ENCODE measurements around the gene ACOX3.
A peak's percentile ranks its signal among the peaks of the same experiment; 100 is the strongest.
"Not testable (repeated sequence)": the region's sequence is repeated elsewhere in the genome, so short reads cannot be mapped to it uniquely, and the experiment has no call there.

ACOX3 gene

DNA sequence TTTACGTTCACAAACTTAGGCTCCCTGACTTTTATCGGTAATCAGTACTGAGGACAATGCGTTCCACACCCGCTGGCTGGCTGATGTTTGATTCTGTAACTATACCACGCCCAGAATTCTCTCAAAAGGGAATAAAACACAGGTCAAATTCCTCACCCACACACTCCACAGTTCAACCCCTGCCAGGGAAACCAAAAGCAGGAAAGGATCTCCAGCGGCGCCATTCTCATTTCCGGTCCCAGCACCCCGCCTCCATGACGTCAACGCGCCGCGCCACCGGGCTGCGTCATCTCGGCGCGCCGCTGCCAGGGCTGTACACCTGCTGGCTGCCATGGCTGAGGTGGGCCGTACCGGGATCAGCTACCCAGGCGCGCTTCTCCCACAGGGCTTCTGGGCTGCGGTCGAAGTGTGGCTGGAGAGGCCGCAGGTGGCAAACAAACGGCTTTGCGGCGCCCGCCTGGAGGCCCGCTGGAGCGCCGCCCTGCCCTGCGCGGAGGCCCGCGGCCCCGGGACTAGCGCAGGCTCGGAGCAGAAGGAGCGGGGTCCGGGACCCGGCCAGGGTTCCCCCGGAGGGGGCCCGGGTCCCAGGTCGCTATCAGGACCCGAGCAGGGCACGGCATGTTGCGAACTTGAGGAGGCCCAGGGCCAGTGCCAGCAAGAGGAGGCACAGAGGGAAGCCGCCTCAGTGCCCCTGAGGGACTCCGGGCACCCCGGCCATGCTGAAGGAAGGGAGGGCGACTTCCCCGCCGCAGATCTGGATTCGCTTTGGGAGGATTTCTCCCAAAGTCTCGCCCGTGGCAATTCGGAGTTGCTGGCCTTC is at the start of gene ACOX3, which contains the start of gene TRMT44:
TSS of gene ACOX3 (minus strand) at position 232 of the 820 bp plus-strand sequence. CDS start 24,202 bp downstream, outside the sequence.
TSS of gene TRMT44 (plus strand) at position 286 of the 820 bp plus-strand sequence. CDS start at position 332, 46 bp downstream.
- DNase-seq: peak; percentile 37

DNA sequence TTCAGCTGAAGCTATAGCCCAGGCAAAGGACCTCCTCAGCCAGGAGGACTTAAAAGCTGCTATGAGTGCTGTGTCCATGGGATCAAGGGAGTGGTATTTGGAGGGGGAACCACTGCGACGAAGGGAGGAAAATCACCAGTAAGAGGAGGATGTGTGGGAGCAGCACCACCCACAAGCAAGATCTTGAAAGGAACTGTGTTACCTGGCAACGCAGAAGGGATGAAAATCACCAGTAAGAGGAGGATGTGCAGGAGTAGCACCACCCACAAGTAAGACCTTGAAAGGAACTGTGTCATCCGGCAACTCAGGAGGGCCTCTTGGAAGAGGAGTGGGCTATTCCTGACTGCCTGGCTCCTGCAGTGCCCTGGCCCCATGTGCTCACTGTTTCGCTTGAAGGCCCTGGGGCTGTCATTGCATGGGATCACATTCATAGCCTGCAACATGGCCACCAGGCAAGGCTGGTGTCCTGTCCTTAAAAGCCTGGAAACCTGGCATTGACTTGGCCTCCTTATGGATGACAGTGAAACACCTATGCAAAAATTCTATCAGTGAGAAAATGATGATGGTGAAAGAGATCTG is 48.4 kb upstream of the ACOX3 start:
- no peak for DNase-seq

DNA sequence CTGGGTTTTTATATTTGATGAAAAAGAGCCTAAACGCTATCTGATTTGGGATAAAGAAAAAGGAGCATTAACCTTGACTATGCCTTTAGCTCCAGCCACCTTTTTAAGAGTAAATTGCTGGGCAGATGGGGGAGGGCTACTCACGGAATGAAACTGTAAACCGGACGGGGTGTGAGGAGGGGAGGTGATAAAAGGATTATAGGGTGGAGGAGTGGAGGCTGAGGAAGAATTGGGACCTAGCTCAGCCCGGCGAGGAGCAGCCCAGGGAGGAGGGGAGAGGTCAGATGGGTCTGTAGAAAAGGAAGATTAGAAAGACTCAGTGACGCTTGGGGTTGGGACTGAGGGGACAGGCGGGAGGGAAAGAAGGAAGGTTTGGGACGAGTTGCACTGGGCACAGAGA is 46.1 kb upstream of the ACOX3 start:
- not testable (repeated sequence) for DNase-seq

DNA sequence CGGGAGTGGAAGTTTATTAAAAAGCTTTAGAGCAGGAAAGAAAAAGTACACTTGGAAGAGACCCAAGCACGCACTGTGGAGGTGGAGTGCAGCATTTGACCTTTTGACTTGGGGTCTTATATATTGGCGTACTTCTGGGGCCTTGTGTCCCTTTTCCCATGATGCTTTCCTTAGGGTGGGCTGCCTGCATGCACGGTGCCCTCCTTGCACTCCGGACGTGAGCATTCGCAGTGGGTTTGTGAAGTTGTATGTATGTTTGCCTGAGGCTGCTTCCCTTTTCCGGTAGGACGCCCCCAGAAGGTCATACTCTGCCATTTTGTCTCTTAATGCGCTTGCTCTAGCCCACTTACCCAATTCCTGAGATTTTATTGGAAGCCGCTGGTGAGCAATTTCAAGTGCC is 39.7 kb upstream of the ACOX3 start:
- DNase-seq: no peak

DNA sequence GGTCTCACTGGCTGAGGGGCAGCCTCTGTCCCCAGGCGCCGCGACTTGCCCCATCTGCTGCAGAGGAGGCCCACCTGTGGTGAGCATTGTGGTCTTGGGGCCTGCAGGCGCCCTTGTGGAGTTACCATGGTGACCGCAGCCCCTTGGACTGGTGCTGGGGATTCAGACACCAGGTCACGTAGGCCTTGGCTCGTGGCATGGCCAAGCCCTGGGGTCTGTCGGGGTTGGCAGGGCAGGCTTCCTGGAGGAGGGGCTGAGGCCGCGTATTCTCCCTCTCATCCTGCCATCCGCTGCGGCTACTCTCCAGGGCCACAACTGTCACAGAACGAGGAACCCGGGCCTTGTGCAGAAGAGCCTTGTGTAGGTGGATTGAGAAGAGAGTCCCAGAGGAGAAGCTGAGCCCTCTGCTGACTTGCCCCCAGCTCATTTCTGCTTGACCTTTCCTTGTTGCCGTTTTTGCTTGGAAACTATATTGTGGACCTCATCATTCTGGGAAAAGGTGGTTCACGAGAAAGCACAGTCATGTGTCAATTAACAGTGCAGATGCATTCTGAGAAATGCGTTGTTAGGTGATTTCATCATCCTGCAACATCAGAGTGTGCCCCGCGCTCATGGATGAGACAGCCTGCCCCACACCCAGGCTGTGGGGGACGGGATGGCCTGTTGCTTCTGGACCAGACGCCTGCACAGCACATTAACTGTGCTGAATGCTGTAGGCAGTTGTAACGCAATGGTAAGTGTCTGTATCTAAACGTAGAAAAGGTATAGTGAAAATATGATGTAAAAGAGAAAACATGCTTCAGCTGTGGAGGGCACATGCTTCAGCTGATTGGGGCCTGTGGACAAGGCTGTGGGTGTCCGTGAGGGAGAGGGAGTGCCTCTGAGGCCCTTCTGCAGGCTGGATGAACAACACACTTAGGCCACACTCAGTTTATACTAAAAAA is 38.5 kb upstream of the ACOX3 start:
- DNase-seq: no peak

DNA sequence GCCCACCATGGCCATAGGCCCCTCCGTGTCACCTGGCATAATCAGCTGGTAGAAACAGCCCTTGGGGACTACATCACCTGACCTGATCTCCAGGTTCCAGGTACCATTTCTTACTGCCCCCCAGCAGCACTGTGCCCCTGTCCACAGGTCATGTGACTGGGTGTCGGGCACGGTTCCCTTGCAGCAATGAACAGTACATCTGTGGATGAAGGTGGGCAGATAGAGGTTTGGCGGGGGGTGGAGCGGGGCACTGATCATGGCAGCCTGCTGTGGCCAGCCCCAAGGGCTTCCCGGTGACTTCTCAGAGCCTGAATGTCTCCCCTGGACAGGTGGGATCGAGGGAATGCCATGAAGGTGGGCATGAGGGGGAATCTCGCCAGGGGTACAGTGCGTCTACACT is 37.8 kb upstream of the ACOX3 start:
- no peak for DNase-seq

DNA sequence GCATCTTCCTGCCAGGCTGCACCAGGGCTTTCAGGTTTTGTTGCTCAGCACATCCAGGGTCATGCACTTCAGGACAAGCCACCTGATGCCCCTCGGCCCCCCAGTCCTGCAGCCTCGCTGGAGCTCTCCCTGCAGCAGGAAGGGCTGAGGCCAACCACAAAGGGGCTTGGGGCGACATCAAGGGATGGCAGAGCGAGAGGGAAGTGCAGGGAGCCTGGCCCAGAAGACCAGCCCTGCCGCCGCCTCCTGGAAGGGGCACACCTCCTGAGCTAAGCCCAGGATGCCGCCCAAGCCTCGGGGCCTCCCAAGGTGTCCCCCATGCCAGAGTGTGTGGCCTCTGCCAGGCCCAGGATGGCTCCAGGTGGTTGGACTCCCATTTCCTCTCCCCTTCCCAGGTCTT is 37.2 kb upstream of the ACOX3 start:
- no peak for DNase-seq

DNA sequence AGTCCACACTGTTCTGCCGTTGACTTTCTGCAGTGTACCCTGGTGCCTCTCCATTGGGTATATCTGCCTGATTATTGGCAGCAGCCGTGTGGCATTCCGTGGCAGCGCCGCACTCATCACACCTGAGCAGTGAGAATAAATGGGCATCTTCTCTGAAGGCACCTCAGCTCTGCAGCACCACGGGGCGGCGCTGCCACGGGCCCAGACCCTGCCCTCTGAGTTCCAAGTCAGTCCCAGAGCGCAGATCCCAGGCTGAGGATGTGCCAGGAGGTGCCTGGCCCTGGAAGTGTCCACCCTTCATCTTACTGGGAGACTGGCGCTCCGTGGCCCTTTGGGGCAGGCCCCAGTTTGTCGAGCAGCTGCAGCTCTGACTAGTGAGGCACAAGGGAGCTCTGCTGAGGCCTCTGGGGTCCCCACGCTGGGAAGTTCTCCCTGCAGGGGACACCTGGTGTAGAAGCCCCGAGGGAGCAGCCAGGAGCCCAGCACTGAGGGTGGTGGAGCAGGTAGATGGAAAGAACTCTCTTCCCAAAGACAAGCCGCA is 36.6 kb upstream of the ACOX3 start:
- no peak for DNase-seq

DNA sequence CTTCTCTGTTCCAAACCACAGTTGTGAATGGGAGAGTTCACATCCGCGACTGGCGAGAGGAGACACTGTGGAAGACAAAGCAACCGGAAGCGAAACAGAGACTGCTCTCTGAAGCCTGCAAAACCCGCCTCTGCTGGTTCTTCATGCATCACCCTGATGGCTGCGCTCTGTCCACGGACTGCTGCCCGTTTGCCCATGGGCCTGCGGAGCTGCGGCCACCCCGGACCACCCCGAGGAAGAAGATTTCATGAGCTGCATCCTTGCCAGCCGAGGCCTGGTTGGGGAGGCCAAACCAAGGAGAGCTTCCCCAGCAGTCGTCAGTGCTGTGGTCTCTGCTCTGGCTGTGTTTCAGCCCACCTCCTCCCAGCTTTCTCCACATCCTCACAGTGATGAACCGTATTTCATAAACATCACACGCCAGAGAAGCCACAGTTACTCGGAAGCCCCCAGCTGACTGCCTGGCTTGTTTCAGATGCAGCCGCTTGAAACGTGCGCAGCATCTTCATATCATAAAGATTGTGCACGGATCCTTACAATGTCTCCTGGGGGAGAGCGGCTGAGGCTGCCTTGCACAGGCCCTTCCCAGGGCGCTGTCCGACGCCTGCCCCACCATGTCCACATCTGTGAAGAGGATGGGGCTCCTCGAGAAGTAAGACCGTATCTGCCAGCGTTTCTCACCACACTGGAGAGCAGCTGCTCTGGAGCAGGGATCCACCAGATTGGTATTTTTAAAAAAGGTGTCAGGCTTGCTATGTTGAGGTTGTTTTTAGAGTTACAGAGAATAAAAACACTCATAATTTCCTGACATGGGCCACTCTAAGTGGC is 35.4 kb upstream of the ACOX3 start:
- DNase-seq: no peak

DNA sequence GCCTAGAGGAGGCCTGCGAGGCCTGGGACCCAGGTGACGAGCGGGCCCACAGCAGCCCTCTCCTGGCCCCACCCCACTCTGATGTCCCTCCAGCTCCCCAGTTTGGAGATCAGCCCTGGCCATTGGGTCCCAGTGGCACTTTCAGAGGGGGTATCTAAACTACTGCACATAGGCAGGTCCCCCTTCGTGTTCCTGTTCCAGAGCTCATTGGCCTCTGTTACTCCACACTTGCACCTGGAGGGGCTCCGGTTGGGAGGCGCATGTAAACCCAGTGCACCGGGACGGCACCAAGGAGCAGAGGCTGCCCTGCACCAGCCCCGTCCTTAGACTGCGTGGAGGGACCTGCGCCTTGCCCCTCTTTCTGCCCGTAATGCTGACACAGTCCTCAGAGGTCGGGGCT is 34.3 kb upstream of the ACOX3 start:
- no peak for DNase-seq

DNA sequence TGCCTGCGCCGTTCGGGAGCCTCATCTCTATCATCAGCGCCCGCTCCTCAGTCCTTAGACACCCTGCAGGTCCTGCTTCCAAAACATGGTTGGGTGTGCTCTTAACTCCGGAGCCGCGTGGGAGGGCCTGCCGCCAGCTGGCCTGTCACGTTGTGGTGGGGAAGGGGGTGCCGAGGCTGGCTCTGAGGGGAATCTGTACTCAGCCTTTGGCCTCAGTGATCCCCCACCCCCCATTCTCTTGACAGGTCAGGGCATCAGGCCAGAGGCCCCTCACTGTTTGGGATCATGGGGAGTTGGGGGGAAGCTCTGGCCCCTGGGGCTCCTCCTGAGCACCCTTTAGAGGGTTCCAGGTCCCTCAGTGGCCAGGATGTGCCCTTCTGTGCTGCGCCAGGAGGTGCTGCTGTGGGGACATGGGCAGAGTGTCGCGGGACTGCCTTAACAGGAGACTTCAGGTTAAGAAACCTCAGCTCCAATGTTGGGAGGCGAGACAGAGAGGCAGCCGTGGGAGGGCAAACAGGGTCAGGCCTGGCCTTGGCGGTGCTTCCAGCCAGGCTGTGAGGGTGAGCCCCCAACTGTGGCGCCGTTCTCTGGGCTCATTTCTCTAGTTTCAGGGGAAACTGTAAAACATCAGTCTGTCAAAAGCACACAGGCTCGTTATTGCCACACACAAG is 33.5 kb upstream of the ACOX3 start:
- no peak for DNase-seq

DNA sequence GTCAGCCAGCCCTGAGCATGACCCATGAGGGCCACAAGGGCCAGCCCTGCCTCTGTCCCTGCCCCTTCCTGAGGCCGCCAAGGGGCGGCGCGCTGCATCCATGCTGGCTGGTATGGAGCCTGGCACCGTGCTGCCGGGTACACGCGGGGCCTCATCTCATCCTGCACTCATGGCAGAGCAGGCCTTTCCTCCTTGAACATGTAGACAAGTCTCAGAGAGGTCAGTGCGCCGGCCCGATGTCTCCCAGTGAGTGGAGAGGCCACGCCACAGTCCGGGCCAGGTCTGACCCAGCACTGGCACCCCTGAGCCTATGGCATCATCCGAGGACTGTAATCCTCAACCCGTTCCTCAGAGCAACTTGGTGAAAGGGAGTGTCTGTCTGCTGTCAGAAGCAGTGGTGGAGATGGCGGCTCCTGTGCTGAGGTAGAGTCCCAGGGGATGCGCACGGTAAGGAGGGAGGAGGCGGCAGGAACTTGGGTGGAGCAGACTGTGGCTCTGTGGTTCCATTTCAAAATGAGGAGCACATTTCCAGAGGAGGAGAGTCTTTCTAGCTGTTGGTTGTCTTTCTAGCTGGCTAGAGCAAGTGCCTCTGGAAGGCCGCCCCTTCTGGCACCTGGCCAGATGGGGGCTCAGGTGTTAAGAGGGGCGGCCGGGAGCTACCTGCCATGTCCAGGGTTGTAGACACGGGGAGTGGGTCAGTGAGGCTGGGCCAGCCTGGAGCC is 32.8 kb upstream of the ACOX3 start:
- no peak for DNase-seq

DNA sequence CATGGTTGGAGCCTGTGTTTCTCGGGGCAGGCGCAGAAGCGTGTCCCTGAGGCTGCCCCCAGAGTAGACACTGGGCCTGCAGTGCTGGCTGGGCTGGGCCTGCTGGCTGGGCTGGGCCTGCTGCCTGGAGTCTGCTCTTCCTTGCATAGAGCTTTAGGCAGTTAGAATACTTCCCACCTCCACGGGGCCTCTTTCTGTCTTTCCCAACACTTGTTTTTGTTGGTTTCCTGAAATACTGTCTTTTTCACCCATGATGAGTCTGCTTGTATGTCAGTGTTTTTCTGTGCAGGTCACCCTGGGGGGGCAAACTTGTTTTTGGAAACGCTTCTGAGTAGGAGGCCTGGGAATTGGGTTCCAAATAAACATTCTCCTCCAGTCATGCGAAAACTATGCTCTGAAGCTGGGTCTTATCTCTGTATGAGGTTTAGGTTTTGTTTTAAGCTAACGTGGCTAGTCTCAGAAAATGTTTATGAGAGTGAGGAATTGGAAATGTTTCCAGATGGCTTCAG is 32.2 kb upstream of the ACOX3 start:
- DNase-seq: no peak

DNA sequence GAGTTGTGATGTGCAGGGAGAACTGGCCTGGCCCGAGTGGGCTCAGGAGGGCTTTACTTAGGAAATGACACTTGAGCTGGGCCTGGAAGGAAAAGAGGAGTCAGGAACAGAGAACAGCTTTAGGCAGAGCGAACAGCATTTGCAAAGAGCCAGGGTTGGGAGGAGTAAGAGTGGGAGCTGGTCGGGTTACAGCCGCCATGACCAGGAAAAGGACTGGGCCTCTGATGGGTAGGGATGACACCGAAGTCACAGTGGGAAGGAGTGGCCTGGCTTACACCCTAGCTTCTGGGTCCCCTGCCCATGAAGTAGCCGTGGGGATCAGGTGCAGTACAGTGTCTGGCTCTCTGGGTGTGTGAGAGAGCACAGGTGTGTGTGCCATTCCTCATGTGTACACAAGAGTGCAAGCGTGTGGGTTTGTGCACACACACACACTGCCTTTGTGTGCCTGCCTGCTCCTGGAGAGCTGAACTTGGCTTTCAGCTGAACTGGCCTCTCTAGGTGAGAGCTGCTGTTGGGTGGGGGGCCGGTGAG is 31.7 kb upstream of the ACOX3 start:
- DNase-seq: no peak

DNA sequence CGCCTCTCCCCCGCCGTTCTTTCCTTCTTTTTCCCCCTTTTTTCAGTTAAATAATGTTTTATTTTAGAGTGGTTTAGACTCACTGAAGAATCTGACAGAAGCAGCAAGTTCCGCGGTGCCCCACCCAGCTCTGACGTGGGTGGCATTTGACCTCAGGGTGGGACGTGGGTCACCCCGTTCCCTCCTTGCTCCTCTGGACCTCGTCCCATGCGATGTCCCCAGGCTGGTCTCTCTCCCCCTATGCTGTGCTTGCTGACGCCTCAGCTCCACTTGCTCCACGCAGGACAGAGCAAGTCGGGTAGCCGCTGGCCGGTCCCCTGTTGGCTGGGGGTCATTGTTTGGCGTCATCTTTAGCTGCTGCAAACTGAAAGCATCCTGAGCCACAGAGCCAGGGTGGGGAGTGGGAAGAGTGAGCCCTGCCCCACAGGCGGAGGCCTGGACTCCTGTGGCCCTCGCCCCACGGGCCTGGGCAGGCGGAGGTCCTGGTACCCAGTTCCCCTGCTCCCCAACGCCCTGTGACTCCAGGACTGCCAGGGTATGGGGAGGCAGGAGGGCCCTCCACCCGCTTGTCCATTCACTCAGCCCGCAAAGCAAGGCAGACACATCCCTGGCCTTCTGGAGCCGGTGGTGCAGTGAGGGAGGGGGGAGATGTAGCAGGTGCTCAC is 30.8 kb upstream of the ACOX3 start:
- DNase-seq: no peak

DNA sequence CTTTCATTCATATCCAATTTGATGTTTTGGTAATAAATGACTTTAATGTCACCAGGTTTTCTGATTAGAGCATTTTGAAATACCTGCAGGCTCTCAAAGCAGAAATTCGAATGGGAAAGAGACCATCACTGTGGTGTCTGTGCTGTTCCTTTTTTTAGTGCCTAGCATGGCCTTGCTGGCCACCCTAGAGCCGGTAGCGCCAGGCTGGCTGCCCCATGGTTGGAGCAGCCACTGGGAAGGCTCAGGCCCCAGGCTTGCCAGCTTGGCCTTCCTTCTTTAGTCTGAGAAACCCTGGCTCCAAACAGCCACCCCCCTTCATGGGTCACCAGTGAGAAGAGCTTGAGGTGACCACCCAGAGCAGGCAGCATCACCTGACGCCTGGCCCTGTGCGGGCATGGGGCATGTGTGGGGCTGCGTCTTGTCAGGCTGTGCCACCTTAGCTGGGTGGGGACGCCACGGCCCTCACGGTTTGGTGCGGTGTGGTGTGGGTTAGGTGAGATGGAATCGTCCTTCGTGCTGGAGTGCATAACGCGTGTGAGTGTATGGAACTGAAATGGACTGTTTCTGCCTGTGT is 30.0 kb upstream of the ACOX3 start:
- no peak for DNase-seq

DNA sequence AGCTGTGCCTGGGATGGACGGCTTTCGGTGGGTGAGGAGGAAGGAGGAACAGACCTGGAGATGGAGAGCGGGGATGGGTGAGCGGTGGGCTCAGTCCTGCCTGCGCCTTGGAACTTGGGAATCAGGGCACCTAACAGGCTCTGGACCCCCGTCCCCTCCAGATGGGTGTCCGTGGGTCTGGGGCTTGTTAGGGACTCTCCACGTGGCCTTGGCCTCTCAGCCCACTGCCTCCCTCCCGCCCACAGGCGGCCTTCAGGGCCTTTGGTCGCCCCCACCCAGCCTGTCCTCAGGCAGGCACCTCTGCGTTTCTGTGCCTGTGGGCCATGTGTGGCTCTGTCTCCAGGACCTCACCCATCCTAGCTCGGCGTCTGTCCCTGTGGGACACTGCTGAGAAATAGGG is 29.0 kb upstream of the ACOX3 start:
- no peak for DNase-seq

DNA sequence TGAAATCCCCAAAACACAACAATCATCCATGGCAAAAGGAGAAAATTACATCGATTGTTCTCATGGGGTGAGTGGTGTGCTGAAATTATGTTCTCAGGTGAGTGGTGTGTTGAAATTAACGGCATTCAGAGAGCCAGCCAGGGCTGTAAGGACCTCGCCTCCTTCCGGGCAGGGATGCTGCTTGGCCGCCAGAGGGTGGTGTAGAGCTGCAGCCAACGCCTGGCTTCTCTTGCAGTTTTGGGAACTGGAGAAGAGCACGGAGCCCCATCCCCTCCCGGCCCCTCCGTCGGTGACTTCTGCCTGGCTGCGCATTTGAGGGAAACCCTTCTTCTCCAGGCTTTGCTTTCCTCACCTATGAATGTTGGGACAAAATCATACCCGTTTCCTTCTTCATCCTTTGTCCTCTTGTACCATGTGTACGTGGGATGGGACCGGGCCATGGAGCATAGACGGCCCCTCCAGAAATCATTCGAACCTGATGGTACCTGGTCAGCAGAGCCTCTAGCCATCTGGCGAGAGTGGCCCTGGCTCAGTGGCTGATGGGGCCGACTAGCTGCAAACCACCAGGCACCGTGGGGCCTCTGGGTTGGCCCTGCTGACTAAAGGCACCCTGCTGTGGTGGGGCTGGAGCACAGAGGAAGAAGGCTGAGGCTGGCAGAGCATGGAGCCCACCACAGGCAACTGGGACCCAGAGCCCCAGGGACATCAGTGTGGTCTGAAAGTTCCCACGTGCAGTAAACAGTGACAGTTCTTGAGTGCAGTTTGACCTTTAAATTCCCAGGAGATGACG is 28.4 kb upstream of the ACOX3 start:
- no peak for DNase-seq

DNA sequence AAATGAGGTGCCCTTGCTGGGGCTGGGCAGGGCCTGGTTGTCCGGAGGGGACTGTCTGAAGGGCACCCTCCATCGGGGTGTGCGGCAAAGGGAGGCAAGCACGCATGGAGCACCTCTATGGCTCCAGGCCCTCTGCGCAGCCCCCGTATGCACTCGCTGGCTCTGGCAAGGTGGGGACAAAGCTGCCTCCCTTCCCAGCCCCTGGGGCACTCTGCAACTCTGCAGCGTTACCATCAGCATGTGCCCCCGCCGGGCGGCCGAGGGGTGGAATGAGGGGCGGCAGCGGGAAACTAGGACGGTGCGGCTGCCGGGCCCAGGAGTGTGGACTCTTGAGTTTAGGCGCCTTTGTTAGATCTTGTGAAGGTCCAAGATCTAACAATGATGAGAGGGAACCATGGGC is 26.5 kb upstream of the ACOX3 start:
- no peak for DNase-seq
